ENCODE data around the gene GRB7. TPM values are rescaled to one million over a fixed set of nuclear protein-coding genes. Genes with fewer than 3 reads are reported as not detected.

GRB7 gene
- total RNA-seq, 1 donor from 2014 or later: 92.8 TPM

Other genes with a start within 250 kb of the GRB7 start
- gene NEUROD2, start 130.0 kb upstream of the GRB7 start, total RNA-seq: not detected
- 2.4 TPM for gene PPP1R1B, start 111.0 kb upstream of the GRB7 start, total RNA-seq
- 82.2 TPM for gene STARD3, start 100.8 kb upstream of the GRB7 start, total RNA-seq
- gene TCAP, start 72.6 kb upstream of the GRB7 start, total RNA-seq: 2.0 TPM
- 1.8 TPM for gene PNMT, start 69.5 kb upstream of the GRB7 start, total RNA-seq
- gene PGAP3, start 49.9 kb upstream of the GRB7 start, total RNA-seq: 54.2 TPM
- gene ERBB2, start 37.9 kb upstream of the GRB7 start, total RNA-seq: 202 TPM
- gene MIEN1, start 7.4 kb upstream of the GRB7 start, total RNA-seq: 66.1 TPM
- gene IKZF3, start 126.4 kb downstream of the GRB7 start, total RNA-seq: 5.8 TPM
- not detected for gene ZPBP2, start 130.3 kb downstream of the GRB7 start, total RNA-seq
- 26.9 TPM for gene GSDMB, start 180.7 kb downstream of the GRB7 start, total RNA-seq
- 73.6 TPM for gene ORMDL3, start 189.7 kb downstream of the GRB7 start, total RNA-seq
- gene LRRC3C, start 189.8 kb downstream of the GRB7 start, total RNA-seq: not detected
- gene GSDMA, start 225.1 kb downstream of the GRB7 start, total RNA-seq: not detected
- 69.5 TPM for gene PSMD3, start 242.9 kb downstream of the GRB7 start, total RNA-seq